Measurements from ENCODE around the gene TULP1.

TULP1 gene

DNA sequence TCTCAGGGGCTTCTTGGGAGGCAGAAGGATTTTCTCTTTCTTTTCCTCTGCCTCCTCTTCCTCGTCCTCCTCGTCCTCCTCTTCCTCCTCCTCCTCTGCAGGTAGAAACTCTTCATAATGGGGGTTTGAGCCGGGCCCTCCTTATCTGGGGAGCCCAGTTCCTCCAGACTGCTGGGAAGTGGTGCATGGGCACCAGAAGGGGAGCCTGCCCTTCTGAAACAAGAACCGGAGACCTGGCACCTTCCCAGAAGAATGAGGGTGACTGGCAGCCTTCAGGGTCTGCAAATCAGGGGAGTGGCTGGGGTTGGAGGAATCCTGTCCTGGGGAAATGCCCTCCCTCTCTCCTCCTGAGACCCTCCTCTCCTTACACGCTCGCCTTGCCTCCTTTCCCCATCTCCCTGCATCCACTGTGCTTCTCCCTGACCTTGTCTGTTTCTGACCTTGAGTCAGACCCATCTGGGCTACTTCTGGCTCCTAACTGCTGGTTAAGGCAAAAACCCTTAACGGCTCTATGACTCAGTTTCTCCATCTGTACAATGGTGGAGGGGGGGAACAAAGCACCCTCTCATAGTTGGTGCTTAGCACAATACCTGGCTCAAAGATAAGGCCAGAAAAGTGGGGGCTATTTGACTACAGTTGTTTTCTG, 1.7 kb downstream of the TULP1 start:
- Histone ChIP-seq H3K9me3 (ENCODE audit: insufficient read depth, low read length) (no peaks in the 10 kb centered on the region), H3K9ac (ENCODE audit: low read length) (no peak overlapping the region), H3K27me3 (ENCODE audit: low read length) (no peaks in the 10 kb centered on the region), H3K27ac (ENCODE audit: low read depth, low read length) (no peak overlapping the region), H3K36me3 (ENCODE audit: low read length) (no peaks in the 10 kb centered on the region), H3K4me3 (ENCODE audit: insufficient read depth, low read length, poor library complexity, severe bottlenecking) (no peak overlapping the region), H3K79me2 (ENCODE audit: insufficient read depth, low read length) (no peaks in the 10 kb centered on the region), H2AFZ (ENCODE audit: low read depth, low read length, severe bottlenecking) (no peak overlapping the region), H3K9me2 (replicated peaks; ENCODE audit: insufficient read depth, low read length) (no peaks in the 10 kb centered on the region), H3K4me2 (ENCODE audit: low read depth, low read length, poor library complexity, severe bottlenecking) (no peak overlapping the region), H4K20me1 (ENCODE audit: low read depth, low read length) (no peaks in the 10 kb centered on the region), H3F3A (ENCODE audit: insufficient read depth) (no peaks in the 10 kb centered on the region)
- no peak for TF ChIP-seq EZH2phosphoT487 (conservative IDR thresholded peaks at IDR 0.05; ENCODE audit: low read length)
- TF ChIP-seq, protein P1, sequence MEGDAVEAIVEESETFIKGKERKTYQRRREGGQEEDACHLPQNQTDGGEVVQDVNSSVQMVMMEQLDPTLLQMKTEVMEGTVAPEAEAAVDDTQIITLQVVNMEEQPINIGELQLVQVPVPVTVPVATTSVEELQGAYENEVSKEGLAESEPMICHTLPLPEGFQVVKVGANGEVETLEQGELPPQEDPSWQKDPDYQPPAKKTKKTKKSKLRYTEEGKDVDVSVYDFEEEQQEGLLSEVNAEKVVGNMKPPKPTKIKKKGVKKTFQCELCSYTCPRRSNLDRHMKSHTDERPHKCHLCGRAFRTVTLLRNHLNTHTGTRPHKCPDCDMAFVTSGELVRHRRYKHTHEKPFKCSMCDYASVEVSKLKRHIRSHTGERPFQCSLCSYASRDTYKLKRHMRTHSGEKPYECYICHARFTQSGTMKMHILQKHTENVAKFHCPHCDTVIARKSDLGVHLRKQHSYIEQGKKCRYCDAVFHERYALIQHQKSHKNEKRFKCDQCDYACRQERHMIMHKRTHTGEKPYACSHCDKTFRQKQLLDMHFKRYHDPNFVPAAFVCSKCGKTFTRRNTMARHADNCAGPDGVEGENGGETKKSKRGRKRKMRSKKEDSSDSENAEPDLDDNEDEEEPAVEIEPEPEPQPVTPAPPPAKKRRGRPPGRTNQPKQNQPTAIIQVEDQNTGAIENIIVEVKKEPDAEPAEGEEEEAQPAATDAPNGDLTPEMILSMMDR (IDR thresholded peaks at IDR 0.05; ENCODE audit: insufficient read depth, low read length, poor library complexity, severe bottlenecking), result no peak

DNA sequence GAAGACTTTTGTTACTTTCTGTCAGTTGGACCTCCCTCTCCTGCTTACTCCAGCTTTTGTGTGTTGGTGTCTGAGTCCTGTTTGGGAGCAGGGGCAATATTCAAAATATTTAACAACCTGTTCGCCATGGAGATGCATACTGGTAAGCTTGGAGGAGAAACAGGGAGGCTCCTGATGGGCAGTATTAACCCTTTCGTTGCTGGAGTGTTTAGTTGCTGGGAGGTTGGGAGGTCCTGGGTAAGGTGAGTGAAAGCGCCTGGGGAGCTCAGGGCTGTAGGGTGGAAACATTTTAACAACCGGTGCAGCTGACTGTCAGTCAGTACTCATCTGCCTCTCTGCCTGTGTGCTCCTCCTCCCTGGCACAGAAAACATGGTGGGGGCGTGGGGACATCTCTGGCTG, 4.2 kb downstream of the TULP1 start:
- Histone ChIP-seq H3K27ac (ENCODE audit: low read depth, low read length) (no peak overlapping the region), H3K9me2 (replicated peaks; ENCODE audit: insufficient read depth, low read length) (no peaks in the 10 kb centered on the region), H3K27me3 (ENCODE audit: low read length) (no peaks in the 10 kb centered on the region), H3K36me3 (ENCODE audit: low read length) (no peaks in the 10 kb centered on the region), H3F3A (ENCODE audit: insufficient read depth) (no peaks in the 10 kb centered on the region), H3K4me3 (ENCODE audit: insufficient read depth, low read length, poor library complexity, severe bottlenecking) (no peak overlapping the region), H3K4me2 (ENCODE audit: low read depth, low read length, poor library complexity, severe bottlenecking) (no peak overlapping the region), H3K9me3 (ENCODE audit: insufficient read depth, low read length) (no peaks in the 10 kb centered on the region), H2AFZ (ENCODE audit: low read depth, low read length, severe bottlenecking) (no peak overlapping the region), H3K79me2 (ENCODE audit: insufficient read depth, low read length) (no peaks in the 10 kb centered on the region), H4K20me1 (ENCODE audit: low read depth, low read length) (no peaks in the 10 kb centered on the region), H3K9ac (ENCODE audit: low read length) (no peak overlapping the region)
- TF ChIP-seq, protein P1 (IDR thresholded peaks at IDR 0.05; ENCODE audit: insufficient read depth, low read length, poor library complexity, severe bottlenecking), result no peak
- TF ChIP-seq EZH2phosphoT487 (conservative IDR thresholded peaks at IDR 0.05; ENCODE audit: low read length), result no peak

DNA sequence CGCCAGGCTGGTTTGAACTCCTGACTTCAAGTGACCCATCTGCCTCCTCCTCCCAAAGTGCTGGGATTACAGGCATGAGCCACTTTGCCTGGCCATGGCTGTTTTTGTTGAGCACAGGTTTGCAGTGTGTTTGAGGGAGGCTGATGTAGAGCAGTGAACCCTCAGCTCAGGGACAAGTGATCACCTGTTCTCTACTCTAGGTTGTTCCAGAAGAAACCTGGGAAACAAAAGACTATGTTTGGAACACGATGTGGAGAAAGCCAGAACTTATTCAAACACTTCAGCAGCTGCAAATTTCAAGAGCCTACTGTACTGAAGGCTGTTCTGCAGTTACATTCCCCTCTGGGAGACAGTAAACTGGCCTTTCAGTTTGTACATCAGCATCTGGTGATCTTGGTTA, 4.7 kb downstream of the TULP1 start:
- H3K27me3 ChIP-seq (ENCODE audit: low read length), result no peaks in the 10 kb centered on the region
- H3K9ac ChIP-seq (ENCODE audit: low read length), result no peak overlapping the region
- no peaks in the 10 kb centered on the region for H4K20me1 ChIP-seq (ENCODE audit: low read depth, low read length)
- H3K9me3 ChIP-seq (ENCODE audit: insufficient read depth, low read length), result no peaks in the 10 kb centered on the region
- no peaks in the 10 kb centered on the region for H3F3A ChIP-seq (ENCODE audit: insufficient read depth)
- H3K9me2 ChIP-seq (replicated peaks; ENCODE audit: insufficient read depth, low read length), result no peaks in the 10 kb centered on the region
- TF ChIP-seq, protein P1 (IDR thresholded peaks at IDR 0.05; ENCODE audit: insufficient read depth, low read length, poor library complexity, severe bottlenecking), result no peak
- no peak for TF ChIP-seq EZH2phosphoT487 (conservative IDR thresholded peaks at IDR 0.05; ENCODE audit: low read length)
- no peak overlapping the region for H3K27ac ChIP-seq (ENCODE audit: low read depth, low read length)
- H3K4me2 ChIP-seq (ENCODE audit: low read depth, low read length, poor library complexity, severe bottlenecking), result no peak overlapping the region
- H3K79me2 ChIP-seq (ENCODE audit: insufficient read depth, low read length), result no peaks in the 10 kb centered on the region
- no peak overlapping the region for H3K4me3 ChIP-seq (ENCODE audit: insufficient read depth, low read length, poor library complexity, severe bottlenecking)
- H3K36me3 ChIP-seq (ENCODE audit: low read length), result no peaks in the 10 kb centered on the region
- H2AFZ ChIP-seq (ENCODE audit: low read depth, low read length, severe bottlenecking), result no peak overlapping the region

Data from SU-DHL-6 (cell line).